A673 (cell line): ENCODE data around the gene HIPK1. TPM values are rescaled to one million over a fixed set of nuclear protein-coding genes. Genes with fewer than 3 reads are reported as not detected.
A peak's percentile ranks its signal among the peaks of the same experiment; 100 is the strongest.

Experiments used
- BruUV-seq: library from RNA; stranded (reverse); fragments of 400-500 nt; replicated peaks from 2 replicates; lab custom pipeline; 2021; lab: Mats Ljungman, UMichigan
- CTCF ChIA-PET: fragments of 300-600 bp; sonication (Branson Sonifier 250); formaldehyde crosslinking; loops from one replicate; lab custom pipeline; 2022; ENCODE audit warnings: antibody characterized with exemption; lab: Charles Lee
- POLR2A ChIA-PET: fragments of 300-600 bp; sonication (Branson Sonifier 250); formaldehyde crosslinking; loops from one replicate; lab custom pipeline; 2022; ENCODE audit warnings: antibody characterized with exemption; ENCODE audit not compliant: low non-redundant PET; lab: Charles Lee
- DNase-seq: peaks from one replicate; pipeline ENCODE4 v3.0.0-alpha.2; 2015; ENCODE audit warnings: low spot score
- H3K27ac ChIP-seq: fragments of 200-600 bp; sonication (generic); 2 replicates; pipeline ENCODE4 v1.5.1; 2016; ENCODE audit warnings: mixed run types, low read depth, mild to moderate bottlenecking, mixed read lengths, antibody characterized with exemption, low read length; ENCODE audit not compliant: poor library complexity, severe bottlenecking
- H3K27me3 ChIP-seq: fragments of 200-600 bp; sonication (generic); replicated peaks from 2 replicates; pipeline ENCODE4 v1.6.1; 2017; ENCODE audit warnings: mixed run types, low read depth, mild to moderate bottlenecking, mixed read lengths, antibody characterized with exemption, low read length; ENCODE audit not compliant: insufficient read depth, poor library complexity
- H3K36me3 ChIP-seq: fragments of 200-600 bp; sonication (generic); 2 replicates; pipeline ENCODE4 v1.6.1; 2016; ENCODE audit warnings: mixed run types, mild to moderate bottlenecking, mixed read lengths, antibody characterized with exemption, low read length; ENCODE audit not compliant: insufficient read depth, poor library complexity, severe bottlenecking
- H3K4me1 ChIP-seq: fragments of 200-600 bp; sonication (generic); 2 replicates; pipeline ENCODE4 v1.6.1; 2017; ENCODE audit warnings: mixed run types, mild to moderate bottlenecking, mixed read lengths, antibody characterized with exemption, low read length; ENCODE audit not compliant: insufficient read depth, poor library complexity, severe bottlenecking
- H3K4me3 ChIP-seq: fragments of 200-600 bp; sonication (generic); 2 replicates; pipeline ENCODE4 v1.5.1; 2016; ENCODE audit warnings: low read depth, mixed run types, mild to moderate bottlenecking, mixed read lengths, low read length; ENCODE audit not compliant: poor library complexity, severe bottlenecking
- H3K9me3 ChIP-seq: fragments of 200-600 bp; sonication (generic); 2 replicates; pipeline ENCODE4 v1.6.1; 2016; ENCODE audit warnings: mixed run types, low read depth, mild to moderate bottlenecking, mixed read lengths, antibody characterized with exemption, low read length; ENCODE audit not compliant: poor library complexity, severe bottlenecking
- CTCF ChIP-seq: fragments of 300-800, 200-600 bp; sonication (generic); conservative IDR thresholded peaks from 2 replicates; pipeline ENCODE4 v1.5.1; 2017; ENCODE audit warnings: low read depth, mild to moderate bottlenecking, antibody characterized with exemption, low read length, moderate library complexity, mixed read lengths
- EZH2 ChIP-seq: fragments of 200-600 bp; sonication (generic); IDR thresholded peaks from 2 replicates; pipeline ENCODE4 v1.6.1; 2017; ENCODE audit warnings: borderline replicate concordance, low read depth, mild to moderate bottlenecking, mixed read lengths, antibody characterized with exemption, low read length; ENCODE audit not compliant: poor library complexity, severe bottlenecking
- intact Hi-C: fragments of 100-400 bp; cut with micrococcal nuclease; formaldehyde crosslinking; loops from one replicate; pipeline ENCODE4 v1.10.0; 2022; ENCODE audit not compliant: unreplicated experiment
- total RNA-seq: library from RNA; stranded (reverse); gene quantifications from 2 replicates; pipeline ENCODE4 v1.2.3, GENCODE V29; 2021

HIPK1 gene
- total RNA-seq, 1 experiment from 2014 or later = 81.3 TPM

DNA sequence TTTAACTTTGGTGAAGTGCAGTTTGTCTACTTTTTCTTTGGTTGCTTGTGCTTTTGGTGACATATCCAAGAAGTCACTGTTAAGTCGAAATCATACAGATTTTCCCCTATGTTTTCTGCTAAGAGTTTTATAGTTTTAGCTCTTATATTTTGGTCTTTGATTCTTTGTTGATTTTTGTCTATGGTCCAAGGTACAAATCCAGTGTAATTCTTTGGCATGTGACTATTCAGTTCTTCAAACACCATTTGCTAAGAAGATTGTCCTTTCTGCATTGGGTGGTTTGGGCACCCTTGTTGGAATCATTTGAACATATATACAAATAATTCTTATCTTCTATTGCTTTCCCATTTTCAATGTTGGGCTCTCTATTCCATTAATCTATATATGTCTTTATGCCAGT lies 16.2 kb downstream of the HIPK1 start:
- H3K4me3 ChIP-seq = no peak overlapping the region
- H3K27ac ChIP-seq = no peak overlapping the region
- CTCF ChIA-PET = no interaction called here
- POLR2A ChIA-PET = no interaction called here
- H3K36me3 ChIP-seq = peaks cover 45% of the 10 kb centered on the region
- no peak for DNase-seq
- TF ChIP-seq EZH2 (no peak), CTCF (no peak)
- BruUV-seq = no TSS peak
- H3K4me1 ChIP-seq = peaks cover 34% of the 10 kb centered on the region
- peaks cover 11% of the 10 kb centered on the region for H3K9me3 ChIP-seq
- intact Hi-C loops = no loop called here
- no peaks in the 10 kb centered on the region for H3K27me3 ChIP-seq

- Histone ChIP-seq H3K9me3 (peaks cover 11% of the 10 kb centered on the region), H3K27me3 (no peaks in the 10 kb centered on the region), H3K4me3 (no peak overlapping the region), H3K4me1 (peaks cover 34% of the 10 kb centered on the region), H3K27ac (no peak overlapping the region), H3K36me3 (peaks cover 38% of the 10 kb centered on the region)
- intact Hi-C loops = no loop called here
- CTCF ChIA-PET = no interaction called here
- no peak for DNase-seq
- TF ChIP-seq CTCF (no peak), EZH2 (no peak)
- BruUV-seq = no TSS peak
- POLR2A ChIA-PET = no interaction called here
Observed at GRCh38 chr1:113946112-113946511, 17.0 kb downstream of the HIPK1 start.

DNA sequence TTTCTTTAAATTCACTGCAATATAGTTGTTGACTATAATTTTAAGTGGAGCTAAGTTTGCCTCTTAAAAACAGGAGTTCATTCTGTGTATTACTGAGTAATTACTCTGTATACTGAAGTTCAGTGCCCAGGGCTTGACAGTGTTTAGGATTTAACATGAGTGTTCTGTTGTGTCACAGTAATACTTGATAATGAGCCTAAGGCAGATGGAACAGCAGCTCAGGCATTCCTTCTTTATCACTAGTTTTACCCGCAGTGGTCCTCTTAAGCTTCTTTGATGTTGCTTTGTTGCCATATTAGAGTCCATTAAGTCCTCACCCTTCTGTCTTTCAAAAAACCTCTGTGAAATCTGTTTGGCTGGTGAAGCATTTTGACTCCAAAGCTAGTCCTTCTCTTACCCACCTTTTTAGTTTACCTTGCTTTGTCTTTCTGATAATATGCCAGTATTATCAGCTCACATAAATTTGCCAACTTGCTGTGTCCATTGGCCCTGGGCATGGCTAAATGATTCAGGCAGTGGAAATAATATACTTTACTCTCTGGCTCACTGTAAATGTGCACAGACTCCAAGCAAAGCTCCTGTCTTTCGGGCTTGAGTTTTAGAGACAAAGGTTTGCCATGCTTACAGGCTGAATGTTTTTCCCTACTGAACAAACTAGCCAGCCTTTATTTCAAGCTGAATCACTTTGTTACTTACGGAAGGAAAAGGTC lies 17.7 kb downstream of the HIPK1 start:
- H3K27me3 ChIP-seq = no peaks in the 10 kb centered on the region
- peaks cover 34% of the 10 kb centered on the region for H3K4me1 ChIP-seq
- no peak for DNase-seq
- intact Hi-C loops = no loop called here
- BruUV-seq = no TSS peak
- H3K27ac ChIP-seq = peak overlapping the region; percentile 62
- CTCF ChIA-PET = interaction anchor here (0.6 kb wide), 1 partner anchor 273 kb away, joined by 5 read pairs; no protein-coding TSS in a partner anchor
- TF ChIP-seq CTCF = no peak
- TF ChIP-seq EZH2 = no peak
- H3K36me3 ChIP-seq = peaks cover 34% of the 10 kb centered on the region
- POLR2A ChIA-PET = no interaction called here
- H3K9me3 ChIP-seq = peaks cover 11% of the 10 kb centered on the region
- no peak overlapping the region for H3K4me3 ChIP-seq
